Erythroblast (primary cell): ENCODE measurements around the gene ADAM15.
A peak's percentile ranks its signal among the peaks of the same experiment; 100 is the strongest.

Experiments
- DNase-seq, 2 experiments: peaks; one replicate each; lab custom pipeline; 2025; lab: John Stamatoyannopoulos, UW
- GATA1 ChIP-seq: IDR thresholded peaks from 2 replicates; pipeline ENCODE4 v1.6.1; 2011; ENCODE audit warnings: low read depth, mild to moderate bottlenecking, control low read depth, low read length, moderate library complexity
- POLR2A ChIP-seq: IDR thresholded peaks from 2 replicates; pipeline ENCODE4 v1.6.1; 2011; ENCODE audit warnings: mild to moderate bottlenecking, low read length

ADAM15 gene

DNA sequence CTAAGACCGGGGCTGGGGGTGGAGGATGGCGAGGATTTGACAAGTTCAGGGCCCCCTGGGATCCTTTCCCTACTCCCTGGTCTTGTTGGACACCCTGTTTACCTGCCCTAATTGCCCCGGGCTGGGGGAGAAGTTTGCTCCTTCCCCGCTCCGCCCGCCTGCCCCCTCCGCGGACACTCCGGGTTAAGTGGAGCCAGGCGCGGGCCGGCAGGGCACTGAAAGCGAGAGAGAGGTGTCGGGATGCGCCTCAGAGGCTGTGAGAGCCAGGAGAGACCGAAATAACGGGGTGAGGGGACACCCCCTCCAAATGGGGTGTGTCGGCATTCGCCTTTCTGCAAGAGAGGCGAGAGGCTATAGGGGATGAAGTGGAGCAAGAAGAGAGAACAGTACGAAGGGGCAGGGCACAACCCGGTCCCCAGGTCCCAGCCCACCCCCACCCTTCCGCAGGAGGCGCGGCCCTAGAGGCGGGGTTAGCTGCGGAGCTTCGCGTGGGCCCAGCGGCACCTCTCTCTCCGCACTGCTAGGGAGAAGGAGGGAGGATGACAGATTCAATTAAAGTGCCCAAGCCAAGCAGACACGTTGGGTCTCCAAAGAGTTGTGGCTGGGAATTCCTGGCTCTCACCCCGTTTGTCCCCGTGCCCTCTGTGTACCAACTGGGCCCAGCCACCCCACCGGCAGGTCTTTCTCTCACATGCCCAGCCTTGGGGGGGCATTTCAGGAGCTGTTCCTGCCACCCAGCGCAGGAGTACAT lies 31.4 kb downstream of the ADAM15 start:
- no peak for DNase-seq
- TF ChIP-seq GATA1, result no peak
- TF ChIP-seq POLR2A, result no peak

DNA sequence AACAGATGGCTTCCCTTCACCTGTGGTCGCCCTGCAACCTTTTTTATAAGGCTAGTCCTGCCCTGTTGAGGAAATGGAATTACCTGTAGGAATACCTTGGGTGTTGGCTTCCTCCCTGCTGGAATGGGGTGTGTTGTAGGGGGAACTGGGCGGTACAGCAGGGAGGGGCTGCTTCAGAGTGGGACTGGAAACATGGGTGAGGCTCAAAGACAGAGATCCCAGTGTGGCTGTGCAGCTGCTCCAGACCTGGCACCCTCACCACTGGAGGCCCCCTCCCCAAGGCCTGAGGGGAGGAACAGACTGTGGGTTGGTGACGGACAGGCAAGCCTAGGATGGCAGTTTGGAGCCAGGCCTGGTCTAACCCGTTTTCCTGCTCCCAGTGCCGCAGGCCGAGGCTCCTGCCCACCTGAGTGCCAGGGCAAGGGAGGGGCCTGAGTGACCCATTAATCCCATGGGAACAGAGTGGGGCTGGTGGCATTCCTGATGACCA lies 32.0 kb downstream of the ADAM15 start:
- DNase-seq, result no peak
- TF ChIP-seq GATA1, result no peak
- TF ChIP-seq POLR2A, result no peak

DNA sequence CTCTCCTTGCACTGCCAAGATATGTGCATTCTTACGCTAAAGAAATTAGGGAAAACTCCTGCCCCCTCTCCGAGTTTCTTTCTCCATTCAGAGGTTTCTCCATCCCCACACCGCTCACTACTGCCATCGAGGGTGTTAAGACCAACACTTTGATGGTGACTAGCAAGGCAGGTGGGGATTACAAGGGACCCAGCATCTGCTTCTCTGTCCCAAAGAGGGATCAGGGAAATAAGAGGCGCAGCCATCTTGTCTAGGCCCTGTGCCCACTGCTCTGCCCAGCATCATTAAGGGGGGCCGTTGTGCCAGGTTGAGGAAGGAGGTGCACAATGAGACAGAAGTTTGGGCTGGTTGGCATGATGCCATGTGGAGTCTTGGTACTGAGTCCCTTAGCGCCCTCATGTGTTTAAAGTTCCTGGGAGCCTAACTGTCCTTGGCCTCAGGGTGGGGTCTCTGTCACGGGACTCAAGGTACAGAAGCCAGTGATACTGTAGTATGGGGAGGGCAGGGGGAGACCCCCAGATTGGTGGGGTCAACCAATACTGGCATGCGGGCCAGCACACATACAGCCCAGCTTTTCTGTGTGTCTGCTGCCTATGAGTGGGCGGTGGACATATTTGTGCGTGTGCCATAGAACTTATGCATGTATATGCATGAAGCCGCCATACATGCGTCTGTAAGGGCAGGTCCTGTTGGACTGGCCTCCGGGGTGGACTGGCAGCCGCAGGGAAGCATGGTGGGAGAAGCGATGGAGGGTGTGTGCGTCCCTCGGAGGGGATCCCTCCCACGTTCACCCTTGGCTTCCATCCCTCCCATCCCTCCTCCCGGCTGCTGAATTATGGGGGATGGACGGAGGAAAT lies 33.0 kb downstream of the ADAM15 start:
- DNase-seq, result peak; percentile 62 to 68
- TF ChIP-seq GATA1 (no peak), POLR2A (no peak)

DNA sequence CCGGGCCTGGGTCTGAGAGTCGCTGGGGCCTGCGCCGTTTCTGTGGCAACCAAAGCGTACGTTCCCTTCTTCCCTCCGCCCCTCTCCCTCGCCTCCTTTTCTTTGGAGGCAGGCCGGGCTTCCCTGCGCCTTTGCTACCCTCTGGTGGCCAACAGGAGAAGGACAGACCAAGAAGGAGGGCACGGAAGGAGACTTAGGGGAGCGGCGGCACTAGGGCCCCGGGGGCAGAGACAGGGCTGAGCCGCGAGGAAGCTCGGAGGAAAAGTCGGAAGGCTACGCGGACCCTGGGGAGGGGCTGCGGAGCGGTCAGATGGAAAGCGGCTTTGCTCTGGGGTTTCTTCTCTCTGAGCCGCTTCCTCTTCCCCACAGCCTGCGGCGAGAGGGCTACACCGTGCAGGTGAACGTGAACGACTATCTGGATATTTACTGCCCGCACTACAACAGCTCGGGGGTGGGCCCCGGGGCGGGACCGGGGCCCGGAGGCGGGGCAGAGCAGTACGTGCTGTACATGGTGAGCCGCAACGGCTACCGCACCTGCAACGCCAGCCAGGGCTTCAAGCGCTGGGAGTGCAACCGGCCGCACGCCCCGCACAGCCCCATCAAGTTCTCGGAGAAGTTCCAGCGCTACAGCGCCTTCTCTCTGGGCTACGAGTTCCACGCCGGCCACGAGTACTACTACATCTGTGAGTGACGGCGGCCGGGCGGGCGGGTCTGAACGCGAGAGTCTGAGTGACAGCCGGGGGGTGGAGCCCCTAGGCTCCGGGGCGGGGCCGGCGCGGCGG lies 33.8 kb downstream of the ADAM15 start:
- peak; percentile 90 to 93 for DNase-seq
- TF ChIP-seq POLR2A (peak; percentile 29), GATA1 (no peak)

DNA sequence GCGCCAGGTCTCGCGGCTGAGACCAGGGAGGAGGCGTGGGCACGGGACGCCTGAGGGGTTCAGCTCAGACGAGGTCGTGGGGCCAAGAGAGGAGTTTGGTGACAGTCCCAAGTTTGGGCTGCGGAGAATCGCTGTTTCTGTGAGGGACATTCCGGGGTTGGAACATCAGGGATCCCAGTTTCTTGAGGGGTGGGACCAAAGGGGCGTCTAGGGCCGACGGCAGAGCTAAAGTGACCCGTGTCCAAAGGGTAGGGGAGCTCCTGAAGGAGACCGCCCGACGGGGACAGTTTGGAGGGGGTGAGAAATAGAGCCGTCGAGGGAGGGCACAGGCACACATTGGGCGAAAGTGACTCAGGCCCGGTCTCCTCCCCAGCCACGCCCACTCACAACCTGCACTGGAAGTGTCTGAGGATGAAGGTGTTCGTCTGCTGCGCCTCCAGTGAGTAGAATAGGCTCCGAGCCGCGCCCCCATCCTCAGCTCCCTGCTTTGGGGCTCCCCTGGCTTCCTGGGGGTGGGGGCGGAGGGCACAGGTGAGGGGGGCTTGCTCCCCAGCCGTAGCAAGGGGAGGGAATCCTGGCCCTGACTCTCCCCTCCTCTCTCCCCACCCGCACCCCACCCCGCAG lies 34.5 kb downstream of the ADAM15 start:
- TF ChIP-seq POLR2A, result peak; percentile 9
- TF ChIP-seq GATA1, result no peak
- peak; percentile 57 to 80 for DNase-seq

DNA sequence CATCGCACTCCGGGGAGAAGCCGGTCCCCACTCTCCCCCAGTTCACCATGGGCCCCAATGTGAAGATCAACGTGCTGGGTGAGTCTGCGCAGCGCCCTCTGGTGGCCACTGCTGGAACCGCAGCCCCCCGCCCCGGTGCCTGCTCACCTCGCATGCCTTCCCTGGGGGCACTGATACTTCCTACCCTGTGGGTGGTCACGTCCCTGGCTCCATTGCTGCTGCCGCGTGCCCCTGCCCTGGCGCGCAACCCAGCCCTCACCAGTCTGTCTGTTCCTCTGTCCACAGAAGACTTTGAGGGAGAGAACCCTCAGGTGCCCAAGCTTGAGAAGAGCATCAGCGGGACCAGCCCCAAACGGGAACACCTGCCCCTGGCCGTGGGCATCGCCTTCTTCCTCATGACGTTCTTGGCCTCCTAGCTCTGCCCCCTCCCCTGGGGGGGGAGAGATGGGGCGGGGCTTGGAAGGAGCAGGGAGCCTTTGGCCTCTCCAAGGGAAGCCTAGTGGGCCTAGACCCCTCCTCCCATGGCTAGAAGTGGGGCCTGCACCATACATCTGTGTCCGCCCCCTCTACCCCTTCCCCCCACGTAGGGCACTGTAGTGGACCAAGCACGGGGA lies 35.1 kb downstream of the ADAM15 start:
- peak; percentile 76 to 87 for DNase-seq
- TF ChIP-seq POLR2A (no peak), GATA1 (no peak)

DNA sequence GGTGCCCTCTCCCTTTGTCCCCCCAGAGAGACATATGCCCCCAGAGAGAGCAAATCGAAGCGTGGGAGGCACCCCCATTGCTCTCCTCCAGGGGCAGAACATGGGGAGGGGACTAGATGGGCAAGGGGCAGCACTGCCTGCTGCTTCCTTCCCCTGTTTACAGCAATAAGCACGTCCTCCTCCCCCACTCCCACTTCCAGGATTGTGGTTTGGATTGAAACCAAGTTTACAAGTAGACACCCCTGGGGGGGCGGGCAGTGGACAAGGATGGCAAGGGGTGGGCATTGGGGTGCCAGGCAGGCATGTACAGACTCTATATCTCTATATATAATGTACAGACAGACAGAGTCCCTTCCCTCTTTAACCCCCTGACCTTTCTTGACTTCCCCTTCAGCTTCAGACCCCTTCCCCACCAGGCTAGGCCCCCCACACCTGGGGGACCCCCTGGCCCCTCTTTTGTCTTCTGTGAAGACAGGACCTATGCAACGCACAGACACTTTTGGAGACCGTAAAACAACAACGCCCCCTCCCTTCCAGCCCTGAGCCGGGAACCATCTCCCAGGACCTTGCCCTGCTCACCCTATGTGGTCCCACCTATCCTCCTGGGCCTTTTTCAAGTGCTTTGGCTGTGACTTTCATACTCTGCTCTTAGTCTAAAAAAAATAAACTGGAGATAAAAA lies 35.9 kb downstream of the ADAM15 start:
- no peak for TF ChIP-seq POLR2A
- TF ChIP-seq GATA1, result no peak
- DNase-seq, result no peak

DNA sequence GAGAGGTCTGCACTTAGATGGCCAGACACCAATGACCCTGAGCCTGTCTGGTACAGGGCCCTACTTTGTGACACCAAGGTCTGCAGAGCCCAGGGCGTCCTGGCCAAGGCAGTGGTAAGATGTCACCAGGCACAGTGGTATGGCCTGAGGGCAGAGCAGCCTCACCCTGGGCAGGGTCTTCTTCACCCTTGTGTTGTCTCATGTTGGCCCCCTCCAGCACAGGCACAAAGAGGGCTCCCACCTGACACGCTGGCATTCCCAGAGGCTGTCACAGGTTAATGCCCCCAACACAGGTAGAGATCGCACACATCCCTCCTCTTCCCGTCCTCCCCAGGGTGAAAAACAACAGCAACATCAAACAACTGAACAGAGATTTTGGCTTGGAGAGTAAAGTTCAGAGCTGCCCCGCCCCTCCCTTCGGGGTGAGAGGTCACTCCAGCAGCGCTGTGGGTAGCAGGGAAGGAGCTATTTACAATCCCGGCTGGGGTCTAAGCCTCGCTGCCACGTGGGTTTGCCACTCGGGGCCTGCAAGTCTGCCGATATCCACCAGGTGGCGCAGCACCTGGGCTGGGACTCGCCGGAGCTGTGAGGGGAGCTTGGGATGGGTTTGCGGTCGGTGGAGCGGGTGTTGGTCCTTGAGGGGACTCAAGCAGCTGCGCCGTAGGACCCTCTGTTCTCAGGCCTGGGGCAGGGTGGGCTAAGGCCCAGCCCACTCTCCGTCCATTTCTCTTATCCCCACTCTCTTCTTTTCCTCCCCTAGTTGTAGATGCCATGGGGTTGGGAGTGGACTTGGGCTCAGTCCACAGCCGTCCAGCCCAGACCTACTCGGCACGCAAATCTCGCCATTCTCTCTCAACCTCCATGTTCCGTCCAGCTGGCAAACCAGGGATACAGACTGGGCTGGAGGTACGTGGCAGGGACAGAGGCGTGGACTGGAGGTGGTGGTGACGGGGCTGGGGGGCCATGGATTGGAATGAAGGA lies 40.2 kb downstream of the ADAM15 start:
- DNase-seq, result peak; percentile 75 to 87
- TF ChIP-seq GATA1 (no peak), POLR2A (no peak)

DNA sequence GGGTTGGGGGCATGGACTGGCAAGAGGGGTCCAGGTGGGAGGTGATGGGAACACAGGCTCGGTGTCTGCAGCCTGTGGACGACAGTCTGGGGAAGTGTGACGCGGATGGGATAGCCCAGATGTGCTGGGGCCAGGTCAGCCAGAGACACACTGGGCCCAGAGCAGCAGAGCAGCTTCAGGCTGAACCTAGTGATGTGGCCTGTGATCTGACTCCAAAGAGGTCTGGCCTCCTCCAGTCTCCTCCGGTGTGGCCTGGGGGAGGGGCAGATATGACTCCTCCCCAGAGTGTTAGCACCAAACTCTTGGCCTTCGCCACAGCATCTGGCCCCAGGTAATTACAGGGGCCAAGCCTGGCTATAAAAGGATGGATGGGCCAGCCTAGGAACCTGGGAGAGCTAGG lies 41.0 kb downstream of the ADAM15 start:
- no peak for TF ChIP-seq POLR2A
- TF ChIP-seq GATA1, result no peak
- no peak for DNase-seq

DNA sequence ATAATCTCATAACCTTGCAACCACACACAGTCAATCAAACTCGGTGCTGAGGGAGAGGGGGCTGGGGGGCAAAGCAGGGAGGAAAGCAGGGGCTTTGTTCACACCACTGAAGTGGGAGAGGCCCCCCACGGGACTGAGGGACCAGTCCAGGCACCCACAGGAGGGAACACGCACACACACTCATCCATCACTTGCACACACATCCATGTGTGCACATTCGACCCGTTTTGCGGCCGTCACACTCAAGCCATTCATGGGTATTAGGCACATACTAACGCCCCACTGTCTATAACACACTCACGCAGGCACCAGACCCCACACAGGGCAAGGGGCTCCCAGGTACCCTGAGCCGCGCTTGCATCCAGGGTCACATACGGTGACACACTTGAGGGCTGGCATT lies 41.5 kb downstream of the ADAM15 start:
- TF ChIP-seq GATA1, result no peak
- no peak for DNase-seq
